ENCODE data around the gene AQP7.

Gene AQP7

GRCh38 chr9:33445389-33446239 lies 43.2 kb upstream of the AQP7 start:
- CTCF ChIA-PET: no interaction called here
- POLR2A ChIA-PET (ENCODE audit: low non-redundant PET): no interaction called here
- H3K27ac ChIP-seq: peak overlapping the region; percentile 76
- no peak for TF ChIP-seq CTCF (conservative IDR thresholded peaks at IDR 0.05; ENCODE audit: low read depth)
- no peak for DNase-seq (ENCODE audit: low spot score)

- peak overlapping the region; percentile 76 for H3K27ac ChIP-seq
- POLR2A ChIA-PET (ENCODE audit: low non-redundant PET): no interaction called here
Measured at GRCh38 chr9:33443464-33444154, 41.2 kb upstream of the AQP7 start.

GRCh38 chr9:33443047-33443446 lies 40.7 kb upstream of the AQP7 start:
- DNase-seq (ENCODE audit: low spot score): peak; percentile 83
- CTCF ChIA-PET: interaction anchor here (0.8 to 1.2 kb wide), 2 partner anchors 27 to 40 kb away, joined by 3 read pairs; no protein-coding TSS in a partner anchor
- H3K27ac ChIP-seq: peak overlapping the region; percentile 76
- no peak for TF ChIP-seq CTCF (conservative IDR thresholded peaks at IDR 0.05; ENCODE audit: low read depth)
- POLR2A ChIA-PET (ENCODE audit: low non-redundant PET): no interaction called here

More at GRCh38 chr9:33443464-33444154, 41.2 kb upstream of the AQP7 start:
- no peak for TF ChIP-seq CTCF (conservative IDR thresholded peaks at IDR 0.05; ENCODE audit: low read depth)
- CTCF ChIA-PET: interaction anchor here (0.8 to 1.8 kb wide), 3 partner anchors 23 to 40 kb away, joined by 3 to 9 read pairs (median 3); no protein-coding TSS in a partner anchor
- no peak for DNase-seq (ENCODE audit: low spot score)

GRCh38 chr9:33442125-33442524 lies 39.8 kb upstream of the AQP7 start:
- ChIA-PET POLR2A (ENCODE audit: low non-redundant PET) (no interaction called here), CTCF (interaction anchor here (0.6 to 1.2 kb wide), 3 partner anchors 11 to 39 kb away, joined by 3 read pairs; no protein-coding TSS in a partner anchor)
- DNase-seq (ENCODE audit: low spot score): no peak
- H3K27ac ChIP-seq: peak overlapping the region; percentile 76
- no peak for TF ChIP-seq CTCF (conservative IDR thresholded peaks at IDR 0.05; ENCODE audit: low read depth)

- DNase-seq (ENCODE audit: low spot score): no peak
- TF ChIP-seq CTCF (conservative IDR thresholded peaks at IDR 0.05; ENCODE audit: low read depth): no peak
- ChIA-PET POLR2A (ENCODE audit: low non-redundant PET) (no interaction called here), CTCF (interaction anchor here (1.5 kb wide), 1 partner anchor 26 kb away, joined by 5 read pairs; no protein-coding TSS in a partner anchor)
- H3K27ac ChIP-seq: peak overlapping the region; percentile 20
Measured at GRCh38 chr9:33440609-33441008, 38.2 kb upstream of the AQP7 start.

- no peak for DNase-seq (ENCODE audit: low spot score)
- H3K27ac ChIP-seq: peak overlapping the region; percentile 20
- POLR2A ChIA-PET (ENCODE audit: low non-redundant PET): no interaction called here
- CTCF ChIA-PET: interaction anchor here (1.5 kb wide), 1 partner anchor 26 kb away, joined by 5 read pairs; no protein-coding TSS in a partner anchor
- TF ChIP-seq CTCF (conservative IDR thresholded peaks at IDR 0.05; ENCODE audit: low read depth): no peak
Measured at GRCh38 chr9:33440204-33440603, 37.8 kb upstream of the AQP7 start.

Measured in RWPE1 (cell line).